GM12878 (cell line): ENCODE measurements around the gene CD33. TPM values are rescaled to one million over a fixed set of nuclear protein-coding genes. Genes with fewer than 3 reads are reported as not detected.

Experiments used
- ATAC-seq: fragments of 200-7000 bp; cut with Tn5 transposase; 3 replicates; pipeline ENCODE4 v1.9.1; 2020; ENCODE audit warnings: mild to moderate bottlenecking, moderate library complexity
- BruUV-seq: library from RNA; stranded (reverse); fragments of 400-500 nt; replicated peaks from 2 replicates; lab custom pipeline; 2021; lab: Mats Ljungman, UMichigan
- CTCF ChIA-PET: fragments of 300-600 bp; sonication (Branson Sonifier 250); formaldehyde crosslinking; extraction: SDS; loops from one replicate; lab custom pipeline; 2021; ENCODE audit warnings: inconsistent platforms; lab: Yijun Ruan, JAX
- POLR2A ChIA-PET: fragments of 350-600 bp; formaldehyde crosslinking; extraction: SDS; loops from one replicate; lab custom pipeline; 2021; ENCODE audit warnings: inconsistent platforms; lab: Charles Lee
- RAD21 ChIA-PET: fragments of 300-600 bp; sonication (Branson Sonifier 250); formaldehyde crosslinking; loops from one replicate; lab custom pipeline; 2023; ENCODE audit warnings: antibody characterized with exemption; ENCODE audit not compliant: unreplicated experiment; lab: Charles Lee
- SMC1A ChIA-PET: fragments of 300-600 bp; sonication (Branson Sonifier 250); formaldehyde crosslinking; loops from one replicate; lab custom pipeline; 2023; ENCODE audit not compliant: unreplicated experiment, uncharacterized antibody; lab: Charles Lee
- DNase-seq: peaks from one replicate; pipeline ENCODE4 v3.0.0-alpha.2; 2011; ENCODE audit warnings: low read depth, low spot score
- FAIRE-seq: peaks from 3 replicates; lab custom pipeline; 2011; peaks lifted over from hg19 to GRCh38; lab: Jason Lieb, UNC
- H2AFZ ChIP-seq: 2 replicates; pipeline ENCODE4 v1.6.0; 2011; ENCODE audit warnings: low read depth, low read length, control low read depth; ENCODE audit not compliant: control insufficient read depth
- H3K27ac ChIP-seq: 2 replicates; pipeline ENCODE4 v1.5.1; 2011; ENCODE audit warnings: control low read depth; ENCODE audit not compliant: control insufficient read depth, insufficient read depth
- H3K27me3 ChIP-seq, 2 experiments: replicated peaks in 1 of 2; 2 replicates each; pipeline versions ENCODE4 v1.6.0 to v1.6.1; 2011; ENCODE audit warnings: low read length in 1 of 2; ENCODE audit not compliant: control insufficient read depth in 2 of 2, insufficient read depth in 2 of 2
- H3K36me3 ChIP-seq, 2 experiments: 2 replicates each; pipeline ENCODE4 v1.5.1; 2011; ENCODE audit warnings: low read length in 1 of 2; ENCODE audit not compliant: control insufficient read depth in 2 of 2, insufficient read depth in 2 of 2
- H3K4me1 ChIP-seq: 2 replicates; pipeline ENCODE4 v1.6.1; 2011; ENCODE audit warnings: mild to moderate bottlenecking, low read length, moderate library complexity, mixed read lengths; ENCODE audit not compliant: control insufficient read depth, insufficient read depth
- H3K4me2 ChIP-seq: 2 replicates; pipeline ENCODE4 v1.6.0; 2011; ENCODE audit warnings: control low read depth; ENCODE audit not compliant: control insufficient read depth, insufficient read depth
- H3K4me3 ChIP-seq: fragments of 200-600 bp; sonication (generic); 2 replicates; pipeline ENCODE4 v1.5.1; 2016
- H3K79me2 ChIP-seq: 2 replicates; pipeline ENCODE4 v1.6.0; 2011; ENCODE audit warnings: low read length; ENCODE audit not compliant: control insufficient read depth, insufficient read depth
- H3K9ac ChIP-seq: 2 replicates; pipeline ENCODE4 v1.8.0; 2011; ENCODE audit warnings: low read length, control low read depth, mixed read lengths; ENCODE audit not compliant: control insufficient read depth, insufficient read depth
- H3K9me3 ChIP-seq: replicated peaks from 3 replicates; pipeline ENCODE4 v1.5.1; 2011; ENCODE audit warnings: mild to moderate bottlenecking, low read length; ENCODE audit not compliant: control insufficient read depth, insufficient read depth
- H4K20me1 ChIP-seq: 2 replicates; pipeline ENCODE4 v1.6.0; 2011; ENCODE audit not compliant: control insufficient read depth, insufficient read depth
- IRF4 ChIP-seq: IDR thresholded peaks from 2 replicates; pipeline ENCODE4 v1.6.1; 2011; ENCODE audit warnings: low read depth, low read length
- JUND ChIP-seq: IDR thresholded peaks from 2 replicates; pipeline ENCODE4 v1.6.1; 2012; ENCODE audit warnings: low read depth, mild to moderate bottlenecking, low read length, improper control_type of control experiment, moderate library complexity
- NR2C1 ChIP-seq: fragments of 450-650 bp; IDR thresholded peaks from 2 replicates; pipeline ENCODE4 v1.6.1; 2017; ENCODE audit warnings: antibody characterized with exemption, mild to moderate bottlenecking, moderate library complexity
- SPI1 ChIP-seq: IDR thresholded peaks from 2 replicates; pipeline ENCODE4 v1.6.1; 2011; ENCODE audit warnings: low read depth, mild to moderate bottlenecking, low read length, moderate library complexity, borderline replicate concordance; ENCODE audit not compliant: insufficient read depth
- SUPT20H ChIP-seq: IDR thresholded peaks from 2 replicates; pipeline ENCODE4 v1.6.1; 2011; ENCODE audit warnings: low read depth, mild to moderate bottlenecking, low read length, moderate library complexity, borderline replicate concordance; ENCODE audit not compliant: control insufficient read depth
- TBL1XR1 ChIP-seq: IDR thresholded peaks from 2 replicates; pipeline ENCODE4 v1.6.1; 2012; ENCODE audit warnings: low read depth, low read length, improper control_type of control experiment
- TCF3 ChIP-seq: IDR thresholded peaks from 2 replicates; pipeline ENCODE4 v1.6.1; 2012; ENCODE audit warnings: low read depth, mild to moderate bottlenecking, low read length, borderline replicate concordance; ENCODE audit not compliant: insufficient read depth
- ZBED1 ChIP-seq: IDR thresholded peaks from 2 replicates; pipeline ENCODE4 v1.6.1; 2016; ENCODE audit warnings: borderline replicate concordance
- ZNF217 ChIP-seq: fragments of 450-650 bp; IDR thresholded peaks from 2 replicates; pipeline ENCODE4 v1.6.1; 2017; ENCODE audit warnings: antibody characterized with exemption, mild to moderate bottlenecking
- ZNF384 ChIP-seq: IDR thresholded peaks from 2 replicates; pipeline ENCODE4 v1.6.1; 2012; ENCODE audit warnings: low read depth, mild to moderate bottlenecking, low read length, improper control_type of control experiment, borderline replicate concordance
- WGBS: methylation state at CpG from one replicate; pipeline ENCODE4 v1.1.6; 2016; ENCODE audit warnings: low lambda C conversion rate; ENCODE audit not compliant: insufficient replicate concordance, insufficient coverage; ENCODE audit errors: missing lambda C conversion rate; 5-methylcytosine and 5-hydroxymethylcytosine counted together
- in situ Hi-C: fragments of 300-500 bp; cut with MboI; formaldehyde crosslinking; loops from 9 replicates; pipeline ENCODE4 v1.14.3; 2018; ENCODE audit warnings: mixed read lengths
- intact Hi-C: fragments of 100-400 bp; cut with micrococcal nuclease; formaldehyde crosslinking; loops from one replicate; pipeline ENCODE4 v1.14.2; 2022; ENCODE audit not compliant: unreplicated experiment
- polyA plus RNA-seq, 11 experiments: library from polyadenylated mRNA; depleted of rRNA in 4 of 11; unstranded in 6 of 11; stranded (reverse) in 5 of 11; fragments of >200 nt; fragmentation: Nextera tagmentation in 4 of 11; fragmentation: Illumina TruSeq in 1 of 11; extraction: Ambion mirVana in 4 of 11; extraction: Trizol in 1 of 11; gene quantifications; 1 replicate in 1 of 11; 2 replicates in 10 of 11; pipeline versions ENCODE4 v1.2.1 to v1.2.3, GENCODE V29; 2011 to 2016; ENCODE audit warnings: inconsistent platforms in 2 of 11, missing spikeins in 2 of 11, low read depth in 1 of 11
- total RNA-seq, 4 experiments: library from RNA; depleted of rRNA in 3 of 4; stranded (reverse); fragments of >200 nt in 3 of 4; fragmentation: Illumina TruSeq in 1 of 4; extraction: Trizol in 1 of 4; gene quantifications; 2 replicates each; pipeline versions ENCODE4 v1.2.1 to v1.2.3, GENCODE V29; 2013 to 2021

CD33 gene
- total and polyA plus RNA-seq, 10 of the 15 experiments (the other 5 are each of a cell fraction or from before 2014, with no cell fraction given): 0.29 to 17.9 (median 0.72) TPM; not detected in 1

GRCh38 chr19:51263808-51264207, 38.9 kb downstream of the CD33 start:
- Histone ChIP-seq H3K4me2 (no peak overlapping the region), H4K20me1 (no peaks in the 10 kb centered on the region), H3K9me3 (no peaks in the 10 kb centered on the region), H3K27me3 (peaks cover 0 to 2% of the 10 kb centered on the region in 2 experiments; a peak in 2 of 4 replicates), H3K79me2 (no peaks in the 10 kb centered on the region), H3K36me3 (no peaks in the 10 kb centered on the region), H3K4me3 (no peak overlapping the region), H3K27ac (no peak overlapping the region), H3K9ac (no peak overlapping the region), H3K4me1 (no peaks in the 10 kb centered on the region), H2AFZ (no peak overlapping the region)
- ChIA-PET SMC1A (no interaction called here), POLR2A (no interaction called here), CTCF (no interaction called here), RAD21 (no interaction called here)
- FAIRE-seq (no peak), DNase-seq (no peak), ATAC-seq (no peak)
- BruUV-seq: no TSS peak
- in situ Hi-C loops (no loop called here), intact Hi-C loops (no loop called here)
- WGBS: 30% methylated on average over 4 of the region's 4 CpGs
- TF ChIP-seq ZNF217 (no peak), JUND (no peak), SPI1 (peak; percentile 25; the same call in 1 of the 2 replicates), NR2C1 (no peak)

- FAIRE-seq: no peak
- SMC1A ChIA-PET: no interaction called here
- no peaks in the 10 kb centered on the region for H3K4me1 ChIP-seq
- no peaks in the 10 kb centered on the region for H3K36me3 ChIP-seq
- in situ Hi-C loops: no loop called here
- WGBS: 48% methylated on average over 24 of the region's 26 CpGs
- H4K20me1 ChIP-seq: no peaks in the 10 kb centered on the region
- no peaks in the 10 kb centered on the region for H3K9me3 ChIP-seq
- no peak overlapping the region for H2AFZ ChIP-seq
- ATAC-seq: no peak
- intact Hi-C loops: no loop called here
- RAD21 ChIA-PET: no interaction called here
- no peaks in the 10 kb centered on the region for H3K27me3 ChIP-seq
- H3K9ac ChIP-seq: no peak overlapping the region
- TF ChIP-seq ZNF384 (no peak), SUPT20H (no peak), TCF3 (no peak), TBL1XR1 (no peak), ZBED1 (no peak), IRF4 (no peak)
- no peak overlapping the region for H3K4me3 ChIP-seq
- H3K79me2 ChIP-seq: no peaks in the 10 kb centered on the region
- H3K4me2 ChIP-seq: no peak overlapping the region
- CTCF ChIA-PET: interaction anchor here (0.8 to 4.4 kb wide), 2 partner anchors 11 to 18 kb away, joined by 3 to 21 read pairs; no protein-coding TSS in a partner anchor
- no TSS peak for BruUV-seq
- DNase-seq: no peak
- POLR2A ChIA-PET: no interaction called here
- H3K27ac ChIP-seq: no peak overlapping the region
Observed at GRCh38 chr19:51271067-51271466, 46.2 kb downstream of the CD33 start.
